Colonic mucosa (tissue), 4 donors: Measurements from ENCODE around the gene ACSM2B. TPM values are rescaled to one million over a fixed set of nuclear protein-coding genes. Genes with fewer than 3 reads are reported as not detected.
"Not testable (repeated sequence)": the region's sequence is repeated elsewhere in the genome, so short reads cannot be mapped to it uniquely, and the experiment has no call there.

Experiments used
- DNase-seq: peaks from one replicate; pipeline ENCODE4 v3.0.0-alpha.2; 2020
- H3K27ac ChIP-seq: fragments of 200-600 bp; one replicate; pipeline ENCODE4 v1.8.0; 2021
- H3K27me3 ChIP-seq: fragments of 200-600 bp; one replicate; pipeline ENCODE4 v1.8.0; 2021
- H3K36me3 ChIP-seq: fragments of 200-600 bp; one replicate; pipeline ENCODE4 v1.8.0; 2021
- H3K4me1 ChIP-seq: fragments of 200-600 bp; one replicate; pipeline ENCODE4 v1.8.0; 2021; ENCODE audit warnings: mild to moderate bottlenecking
- H3K4me3 ChIP-seq: fragments of 200-600 bp; one replicate; pipeline ENCODE4 v1.8.0; 2021
- H3K9ac ChIP-seq, 2 donors: one replicate each; pipeline ENCODE4 v1.7.0; 2013; ENCODE audit warnings: control low read depth in 2 of 2, low read depth in 2 of 2, low read length in 2 of 2
- H3K9me3 ChIP-seq: fragments of 200-600 bp; one replicate; pipeline ENCODE4 v1.8.0; 2021
- CTCF ChIP-seq: fragments of 200-600 bp; IDR thresholded peaks from one replicate; pipeline ENCODE4 v1.8.0; 2022; ENCODE audit warnings: antibody characterized with exemption, mild to moderate bottlenecking
- intact Hi-C: fragments of 100-400 bp; cut with DNase I; formaldehyde crosslinking; loops from one replicate; pipeline ENCODE4 v1.14.1; 2022
- total RNA-seq, 2 donors: library from RNA; stranded (reverse); fragmentation: NEBNext Ultra II Directional in 1 of 2; extraction: Animal tissue kit (Norgen Biotek cat#: 25700) in 1 of 2; gene quantifications; one replicate each; pipeline ENCODE4 v1.2.1, GENCODE V29; 2021
- donor health status: healthy.
- donor health status: DM: no; HTN: no; CAD: no.
- donor health status: DM: no; HTN: no; CAD: no.

ACSM2B gene
- under 1 TPM in 1 of 2 donors, not detected in 1; 0.22 TPM for total RNA-seq

GRCh38 chr16:20576145-20576544, at the start of gene ACSM2B:
ACSM2B (minus strand) TSS chr16:20576367; CDS start chr16:20564845, 11,522 bp downstream.
- H3K27ac ChIP-seq, H3K27me3 ChIP-seq, H3K4me3 ChIP-seq, DNase-seq, intact Hi-C loops, H3K4me1 ChIP-seq, H3K9me3 ChIP-seq, H3K9ac ChIP-seq, H3K36me3 ChIP-seq: not testable (repeated sequence)

GRCh38 chr16:20624882-20625807, 49.0 kb upstream of the ACSM2B start:
- no peak for TF ChIP-seq CTCF
- no peak for DNase-seq
- Histone ChIP-seq H3K27ac (no peak overlapping the region), H3K36me3 (no peaks in the 10 kb centered on the region), H3K9ac (no peak overlapping the region), H3K9me3 (no peaks in the 10 kb centered on the region), H3K4me3 (no peak overlapping the region), H3K27me3 (no peaks in the 10 kb centered on the region), H3K4me1 (no peaks in the 10 kb centered on the region)
- intact Hi-C loops, result no loop called here

GRCh38 chr16:20624205-20624604, 48.0 kb upstream of the ACSM2B start:
- H3K4me3 ChIP-seq, result no peak overlapping the region
- H3K27me3 ChIP-seq, result no peaks in the 10 kb centered on the region
- no peak for TF ChIP-seq CTCF
- intact Hi-C loops, result no loop called here
- H3K36me3 ChIP-seq, result no peaks in the 10 kb centered on the region
- H3K9ac ChIP-seq, result no peak overlapping the region
- no peaks in the 10 kb centered on the region for H3K9me3 ChIP-seq
- no peaks in the 10 kb centered on the region for H3K4me1 ChIP-seq
- no peak for DNase-seq
- no peak overlapping the region for H3K27ac ChIP-seq

- no peak for TF ChIP-seq CTCF
- Histone ChIP-seq H3K9ac (no peak overlapping the region), H3K36me3 (no peaks in the 10 kb centered on the region), H3K27me3 (no peaks in the 10 kb centered on the region), H3K4me1 (no peaks in the 10 kb centered on the region), H3K9me3 (no peaks in the 10 kb centered on the region), H3K4me3 (no peak overlapping the region), H3K27ac (no peak overlapping the region)
- DNase-seq, result no peak
- intact Hi-C loops, result no loop called here
Measured at GRCh38 chr16:20622498-20622870, 46.3 kb upstream of the ACSM2B start.

- TF ChIP-seq CTCF, result no peak
- DNase-seq, result no peak
- intact Hi-C loops, result no loop called here
- Histone ChIP-seq H3K9ac (no peak overlapping the region), H3K9me3 (no peaks in the 10 kb centered on the region), H3K27me3 (no peaks in the 10 kb centered on the region), H3K4me3 (no peak overlapping the region), H3K4me1 (no peaks in the 10 kb centered on the region), H3K36me3 (no peaks in the 10 kb centered on the region), H3K27ac (no peak overlapping the region)
Measured at GRCh38 chr16:20621406-20621805, 45.2 kb upstream of the ACSM2B start.

- H3K27me3 ChIP-seq, result no peaks in the 10 kb centered on the region
- TF ChIP-seq CTCF, result no peak
- no peak overlapping the region for H3K4me3 ChIP-seq
- no peaks in the 10 kb centered on the region for H3K36me3 ChIP-seq
- H3K9me3 ChIP-seq, result no peaks in the 10 kb centered on the region
- no peaks in the 10 kb centered on the region for H3K4me1 ChIP-seq
- intact Hi-C loops, result no loop called here
- H3K9ac ChIP-seq, result no peak overlapping the region
- DNase-seq, result no peak
- H3K27ac ChIP-seq, result no peak overlapping the region
Measured at GRCh38 chr16:20620770-20621169, 44.6 kb upstream of the ACSM2B start.
